Cardiac muscle cell (in vitro differentiated cells and primary cell): ENCODE results near the gene MINDY4. TPM values are rescaled to one million over a fixed set of nuclear protein-coding genes. Genes with fewer than 3 reads are reported as not detected.

ENCODE experiments used
- DNase-seq, 2 donors: peaks; one replicate each; pipeline versions ENCODE4 v3.0.0 to v3.0.0-alpha.2; 2010 to 2017; ENCODE audit warnings: low read depth in 1 of 2, low spot score in 1 of 2
- H3K27ac ChIP-seq: fragments of 200-600 bp; sonication (generic); 2 replicates; pipeline ENCODE4 v1.5.1; 2016
- H3K27me3 ChIP-seq: fragments of 200-600 bp; sonication (generic); 2 replicates; pipeline ENCODE4 v1.6.0; 2016; ENCODE audit warnings: control low read depth
- H3K36me3 ChIP-seq: fragments of 200-600 bp; sonication (generic); 2 replicates; pipeline ENCODE4 v1.5.1; 2016; ENCODE audit warnings: control low read depth
- H3K4me1 ChIP-seq: fragments of 200-600 bp; sonication (generic); 2 replicates; pipeline ENCODE4 v1.8.1; 2017; ENCODE audit warnings: low read depth, mild to moderate bottlenecking, mixed run types
- H3K4me3 ChIP-seq: fragments of 200-600 bp; sonication (generic); 2 replicates; pipeline ENCODE4 v1.5.1; 2016; ENCODE audit warnings: mild to moderate bottlenecking
- H3K9me3 ChIP-seq: fragments of 200-600 bp; sonication (generic); 2 replicates; pipeline ENCODE4 v1.5.1; 2017; ENCODE audit warnings: low read depth, mild to moderate bottlenecking, control low read depth
- polyA plus RNA-seq: library from polyadenylated mRNA; unstranded; fragments of >200 nt; fragmentation: Nextera tagmentation; extraction: Ambion mirVana; gene quantifications from 2 replicates; pipeline ENCODE4 v1.2.1, GENCODE V29; 2016
- total RNA-seq: library from RNA; depleted of rRNA; stranded (reverse); fragments of >200 nt; gene quantifications from 2 replicates; pipeline ENCODE4 v1.2.3, GENCODE V29; 2016
- TF ChIP-seq, protein P1 (sequence below): IDR thresholded peaks from 2 replicates; pipeline ENCODE4 v1.5.1; 2012; ENCODE audit warnings: low read depth, mild to moderate bottlenecking, low read length

MINDY4 gene
- total and polyA plus RNA-seq, 2 experiments from 2014 or later, result 2.7 to 7.5 TPM

DNA sequence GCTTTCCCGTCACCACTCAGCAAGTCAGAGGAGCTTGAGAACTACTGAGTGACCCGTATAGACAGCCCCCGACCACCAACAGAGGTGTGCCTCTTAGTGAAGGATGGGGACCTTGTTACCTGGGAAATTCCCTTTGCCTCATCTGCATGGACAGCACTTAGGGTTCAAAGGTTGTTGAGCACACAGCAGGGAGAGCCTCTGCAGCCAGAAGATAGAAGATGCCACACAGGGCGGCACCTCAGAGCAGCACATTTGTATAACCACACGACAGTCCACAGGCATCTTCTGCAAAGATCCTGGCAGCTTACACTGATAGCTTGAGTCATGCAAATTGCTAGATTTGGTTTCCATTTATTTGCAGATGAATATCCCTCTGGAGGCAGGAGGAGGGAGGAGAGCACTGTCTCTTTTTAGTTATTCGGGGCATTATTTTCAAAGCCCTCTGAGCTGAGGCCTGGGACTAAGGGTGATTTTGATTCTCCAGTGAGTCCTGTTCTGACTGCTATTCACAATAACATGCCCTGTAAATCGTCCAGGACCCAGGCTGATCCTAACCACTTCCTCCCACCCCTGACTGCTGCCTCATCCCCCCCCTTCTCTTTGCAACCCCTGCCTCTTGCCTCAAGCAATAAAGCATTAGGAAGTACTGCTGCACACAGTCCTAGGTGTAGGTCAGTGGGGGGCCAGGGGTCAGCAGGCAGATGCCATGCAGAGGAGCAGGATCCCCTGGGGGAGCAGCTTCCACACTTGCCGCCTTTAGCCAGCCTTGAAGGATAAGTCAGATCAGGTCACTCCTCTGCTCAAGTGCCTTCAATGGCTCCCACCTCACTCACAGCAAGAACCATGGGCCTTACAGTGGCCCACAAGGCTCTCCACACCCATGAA lies 43.9 kb upstream of the MINDY4 start:
- Histone ChIP-seq H3K4me3 (no peak overlapping the region), H3K9me3 (no peaks in the 10 kb centered on the region), H3K27me3 (no peaks in the 10 kb centered on the region), H3K4me1 (no peaks in the 10 kb centered on the region), H3K27ac (no peak overlapping the region), H3K36me3 (no peaks in the 10 kb centered on the region)
- TF ChIP-seq, protein P1, sequence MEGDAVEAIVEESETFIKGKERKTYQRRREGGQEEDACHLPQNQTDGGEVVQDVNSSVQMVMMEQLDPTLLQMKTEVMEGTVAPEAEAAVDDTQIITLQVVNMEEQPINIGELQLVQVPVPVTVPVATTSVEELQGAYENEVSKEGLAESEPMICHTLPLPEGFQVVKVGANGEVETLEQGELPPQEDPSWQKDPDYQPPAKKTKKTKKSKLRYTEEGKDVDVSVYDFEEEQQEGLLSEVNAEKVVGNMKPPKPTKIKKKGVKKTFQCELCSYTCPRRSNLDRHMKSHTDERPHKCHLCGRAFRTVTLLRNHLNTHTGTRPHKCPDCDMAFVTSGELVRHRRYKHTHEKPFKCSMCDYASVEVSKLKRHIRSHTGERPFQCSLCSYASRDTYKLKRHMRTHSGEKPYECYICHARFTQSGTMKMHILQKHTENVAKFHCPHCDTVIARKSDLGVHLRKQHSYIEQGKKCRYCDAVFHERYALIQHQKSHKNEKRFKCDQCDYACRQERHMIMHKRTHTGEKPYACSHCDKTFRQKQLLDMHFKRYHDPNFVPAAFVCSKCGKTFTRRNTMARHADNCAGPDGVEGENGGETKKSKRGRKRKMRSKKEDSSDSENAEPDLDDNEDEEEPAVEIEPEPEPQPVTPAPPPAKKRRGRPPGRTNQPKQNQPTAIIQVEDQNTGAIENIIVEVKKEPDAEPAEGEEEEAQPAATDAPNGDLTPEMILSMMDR, result no peak
- peak in 1 of 2 donors; percentile 5 for DNase-seq

DNA sequence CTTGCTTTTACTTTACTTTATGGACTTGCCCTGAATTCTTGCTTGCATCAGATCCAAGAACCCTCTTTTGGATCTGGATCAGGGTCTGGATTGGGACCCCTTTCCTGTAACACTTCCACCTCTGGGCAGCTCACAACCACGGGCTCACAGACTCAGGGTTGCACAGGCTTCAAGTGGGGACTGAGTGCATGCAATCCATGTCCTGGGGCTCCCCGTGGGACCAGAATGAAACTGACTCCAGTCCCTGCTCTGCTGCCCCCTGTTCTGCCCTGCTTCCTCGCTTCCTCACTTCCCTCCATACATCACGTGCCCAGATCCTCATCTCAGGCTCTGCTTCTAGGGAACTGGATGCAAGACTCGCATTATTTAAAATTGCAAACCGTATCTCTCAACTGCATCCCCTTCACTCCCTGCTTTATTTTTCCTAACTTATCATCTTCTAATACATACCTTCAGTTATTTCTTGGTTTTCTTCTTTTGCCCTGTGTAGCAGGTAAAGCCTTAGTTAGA lies 42.6 kb upstream of the MINDY4 start:
- TF ChIP-seq, protein P1, result no peak
- no peak for DNase-seq
- no peaks in the 10 kb centered on the region for H3K9me3 ChIP-seq

DNA sequence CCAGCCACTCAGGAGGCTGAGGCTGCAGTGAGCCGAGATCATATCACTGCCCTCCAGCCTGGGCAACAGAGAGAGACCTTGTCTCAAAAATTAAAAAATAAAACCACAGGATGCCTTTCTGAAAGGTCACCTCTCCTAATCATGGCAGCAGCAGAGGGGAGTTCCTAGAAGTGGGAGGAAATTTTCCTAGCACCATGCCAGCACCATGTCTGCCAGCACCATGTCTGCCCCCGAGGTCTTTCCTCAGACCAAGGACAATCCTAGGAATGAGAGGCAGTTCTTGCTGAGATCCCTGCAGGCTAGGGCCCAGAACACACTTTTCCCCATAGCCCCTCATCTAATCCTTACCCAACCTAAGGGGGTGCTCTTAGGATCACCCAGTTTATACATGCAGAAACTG lies 41.6 kb upstream of the MINDY4 start:
- no peaks in the 10 kb centered on the region for H3K36me3 ChIP-seq
- no peak for DNase-seq
- no peaks in the 10 kb centered on the region for H3K9me3 ChIP-seq
- TF ChIP-seq, protein P1, result no peak
- H3K4me1 ChIP-seq, result no peaks in the 10 kb centered on the region
- H3K4me3 ChIP-seq, result no peak overlapping the region
- H3K27me3 ChIP-seq, result no peaks in the 10 kb centered on the region
- H3K27ac ChIP-seq, result no peak overlapping the region

More for the DNA sequence above, 42.6 kb upstream of the MINDY4 start:
- no peak overlapping the region for H3K4me3 ChIP-seq
- H3K36me3 ChIP-seq, result no peaks in the 10 kb centered on the region
- H3K27me3 ChIP-seq, result no peaks in the 10 kb centered on the region
- no peak overlapping the region for H3K27ac ChIP-seq
- H3K4me1 ChIP-seq, result no peaks in the 10 kb centered on the region

DNA sequence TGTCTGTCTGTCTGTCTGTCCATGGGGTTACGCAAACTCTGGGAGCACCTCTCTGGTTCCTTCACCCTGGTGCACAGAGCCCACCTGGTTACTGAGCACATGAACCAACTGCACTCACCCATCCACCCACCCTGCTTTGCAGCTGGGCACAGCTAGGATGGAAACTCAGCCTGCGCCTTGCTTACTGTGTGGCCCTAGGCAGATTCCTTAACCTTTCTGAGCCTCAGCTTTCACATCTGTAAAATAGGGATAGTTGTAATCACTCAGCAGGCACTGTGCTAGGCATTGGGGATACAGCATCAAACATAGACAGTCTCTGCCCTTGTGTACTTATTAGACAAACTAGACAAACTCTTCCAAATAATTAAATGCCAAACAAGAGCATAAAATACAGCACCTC lies 41.1 kb upstream of the MINDY4 start:
- DNase-seq, result no peak
- Histone ChIP-seq H3K27ac (no peak overlapping the region), H3K9me3 (no peaks in the 10 kb centered on the region), H3K27me3 (no peaks in the 10 kb centered on the region), H3K4me3 (no peak overlapping the region), H3K36me3 (no peaks in the 10 kb centered on the region), H3K4me1 (no peaks in the 10 kb centered on the region)
- TF ChIP-seq, protein P1, result no peak

DNA sequence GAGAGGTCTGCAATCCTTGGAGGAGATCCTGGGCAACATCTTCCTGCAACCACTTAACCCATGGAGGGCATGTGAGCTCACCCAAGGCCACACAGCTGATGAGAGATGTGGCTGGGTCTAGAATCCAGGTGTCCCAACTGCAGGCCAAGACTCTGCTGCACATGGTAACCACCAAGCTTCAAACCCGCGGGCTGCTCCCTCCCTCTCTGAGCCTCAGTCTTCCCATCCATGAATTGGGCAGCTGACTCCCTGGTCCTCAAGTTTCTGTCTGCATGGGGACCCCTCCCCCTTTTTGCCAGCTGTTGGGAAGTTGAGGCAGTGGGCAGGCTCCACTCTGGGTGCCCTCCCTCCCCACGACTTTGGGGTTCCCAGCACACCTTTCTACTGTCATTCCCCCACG lies 40.2 kb upstream of the MINDY4 start:
- Histone ChIP-seq H3K27me3 (no peaks in the 10 kb centered on the region), H3K27ac (no peak overlapping the region), H3K9me3 (no peaks in the 10 kb centered on the region), H3K4me1 (no peaks in the 10 kb centered on the region), H3K4me3 (no peak overlapping the region), H3K36me3 (no peaks in the 10 kb centered on the region)
- no peak for DNase-seq
- TF ChIP-seq, protein P1, result no peak
